Measurements from ENCODE around the gene CZIB. TPM values are rescaled to one million over a fixed set of nuclear protein-coding genes. Genes with fewer than 3 reads are reported as not detected.

The CZIB gene
- total and polyA plus RNA-seq, 2 of the 13 experiments (the other 11 are each of a cell fraction or from before 2014, with no cell fraction given) = 49.2 to 67.0 TPM

DNA sequence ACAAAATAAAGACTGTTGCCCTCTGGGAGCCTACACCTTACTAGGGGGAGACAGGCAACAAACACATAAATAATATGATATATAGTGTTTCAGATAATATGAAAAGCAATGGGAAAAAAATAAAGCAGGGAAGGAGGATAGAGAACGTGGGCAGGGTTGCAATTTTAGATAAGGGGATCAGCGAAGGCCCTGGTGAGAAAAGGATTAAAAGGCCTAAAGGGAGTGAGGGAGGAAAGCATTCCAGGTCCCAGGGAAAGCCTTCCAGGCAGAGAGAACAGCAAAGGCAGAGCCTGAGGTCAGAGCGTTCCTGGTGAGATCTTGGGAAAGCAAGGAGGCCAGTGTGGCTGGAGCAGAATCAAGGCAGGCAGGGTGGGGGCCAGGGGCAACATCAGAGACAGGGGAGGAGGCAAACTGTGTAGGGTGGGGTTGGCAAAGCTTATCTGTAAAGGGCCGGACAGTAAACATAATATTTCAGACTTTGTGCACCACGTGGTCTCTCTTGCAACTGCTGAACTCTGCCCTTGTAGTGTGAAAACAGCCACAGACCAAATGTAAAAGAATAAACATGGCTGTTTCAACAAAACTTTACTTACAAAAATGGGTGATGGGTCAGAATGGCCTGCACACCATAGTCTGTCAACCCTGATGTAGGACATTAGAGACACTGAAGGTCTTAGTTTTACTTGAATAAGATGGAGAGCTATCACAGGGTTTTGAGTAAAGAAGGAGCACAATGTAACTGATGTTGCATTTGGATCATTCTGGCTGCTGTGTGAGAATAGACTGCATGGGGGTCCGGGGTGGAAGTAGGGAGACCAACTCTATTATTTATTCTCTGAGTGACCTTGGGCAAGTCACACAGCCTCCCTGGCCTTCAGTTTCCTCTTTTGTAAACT lies 37.1 kb downstream of the CZIB start (continued):
- TF ChIP-seq, protein P1, sequence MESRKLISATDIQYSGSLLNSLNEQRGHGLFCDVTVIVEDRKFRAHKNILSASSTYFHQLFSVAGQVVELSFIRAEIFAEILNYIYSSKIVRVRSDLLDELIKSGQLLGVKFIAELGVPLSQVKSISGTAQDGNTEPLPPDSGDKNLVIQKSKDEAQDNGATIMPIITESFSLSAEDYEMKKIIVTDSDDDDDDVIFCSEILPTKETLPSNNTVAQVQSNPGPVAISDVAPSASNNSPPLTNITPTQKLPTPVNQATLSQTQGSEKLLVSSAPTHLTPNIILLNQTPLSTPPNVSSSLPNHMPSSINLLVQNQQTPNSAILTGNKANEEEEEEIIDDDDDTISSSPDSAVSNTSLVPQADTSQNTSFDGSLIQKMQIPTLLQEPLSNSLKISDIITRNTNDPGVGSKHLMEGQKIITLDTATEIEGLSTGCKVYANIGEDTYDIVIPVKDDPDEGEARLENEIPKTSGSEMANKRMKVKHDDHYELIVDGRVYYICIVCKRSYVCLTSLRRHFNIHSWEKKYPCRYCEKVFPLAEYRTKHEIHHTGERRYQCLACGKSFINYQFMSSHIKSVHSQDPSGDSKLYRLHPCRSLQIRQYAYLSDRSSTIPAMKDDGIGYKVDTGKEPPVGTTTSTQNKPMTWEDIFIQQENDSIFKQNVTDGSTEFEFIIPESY (CRISPR knock-in tag; IDR thresholded peaks at IDR 0.05) = no peak
- TF ChIP-seq ZNF577 (CRISPR knock-in tag; IDR thresholded peaks at IDR 0.05; ENCODE audit: borderline replicate concordance, low read depth) (no peak), CENPBD1 (CRISPR knock-in tag; IDR thresholded peaks at IDR 0.05; ENCODE audit: borderline replicate concordance, low read depth) (no peak), ZNF878 (CRISPR knock-in tag; IDR thresholded peaks at IDR 0.05) (peak; percentile 83; the same call in 1 of the 2 replicates), ETV6 (CRISPR knock-in tag; conservative IDR thresholded peaks at IDR 0.05) (0 out of 2 replicates have a peak, but pooled peaks have one; percentile 21), FOXA3 (CRISPR knock-in tag; IDR thresholded peaks at IDR 0.05) (peak; percentile 97), KAT2B (IDR thresholded peaks at IDR 0.05; ENCODE audit: borderline replicate concordance, low read depth, low read length) (no peak), DNMT3B (CRISPR knock-in tag; conservative IDR thresholded peaks at IDR 0.05) (no peak), GLI4 (CRISPR knock-in tag; IDR thresholded peaks at IDR 0.05; ENCODE audit: borderline replicate concordance) (no peak), ZNF605 (CRISPR knock-in tag; IDR thresholded peaks at IDR 0.05) (peak; percentile 80; the same call in 1 of the 2 replicates), TAF15 (IDR thresholded peaks at IDR 0.05; ENCODE audit: low read depth, low read length, poor library complexity, severe bottlenecking) (no peak), ZNF337 (CRISPR knock-in tag; IDR thresholded peaks at IDR 0.05; ENCODE audit: borderline replicate concordance, low read depth) (no peak), ZNF17 (CRISPR knock-in tag; IDR thresholded peaks at IDR 0.05) (no peak), CBFB (CRISPR knock-in tag; IDR thresholded peaks at IDR 0.05) (peak; percentile 61; the same call in 1 of the 2 replicates), ZNF260 (CRISPR knock-in tag; IDR thresholded peaks at IDR 0.05; ENCODE audit: borderline replicate concordance, low read depth) (no peak), DZIP1 (CRISPR knock-in tag; IDR thresholded peaks at IDR 0.05) (no peak), ZNF230 (CRISPR knock-in tag; IDR thresholded peaks at IDR 0.05) (no peak), FOXO4 (CRISPR knock-in tag; conservative IDR thresholded peaks at IDR 0.05) (no peak), ZNF709 (CRISPR knock-in tag; IDR thresholded peaks at IDR 0.05) (no peak), ARHGAP35 (CRISPR knock-in tag; IDR thresholded peaks at IDR 0.05; ENCODE audit: borderline replicate concordance) (no peak), KLF11 (CRISPR knock-in tag; IDR thresholded peaks at IDR 0.05) (no peak)
- TF ChIP-seq, protein P2, sequence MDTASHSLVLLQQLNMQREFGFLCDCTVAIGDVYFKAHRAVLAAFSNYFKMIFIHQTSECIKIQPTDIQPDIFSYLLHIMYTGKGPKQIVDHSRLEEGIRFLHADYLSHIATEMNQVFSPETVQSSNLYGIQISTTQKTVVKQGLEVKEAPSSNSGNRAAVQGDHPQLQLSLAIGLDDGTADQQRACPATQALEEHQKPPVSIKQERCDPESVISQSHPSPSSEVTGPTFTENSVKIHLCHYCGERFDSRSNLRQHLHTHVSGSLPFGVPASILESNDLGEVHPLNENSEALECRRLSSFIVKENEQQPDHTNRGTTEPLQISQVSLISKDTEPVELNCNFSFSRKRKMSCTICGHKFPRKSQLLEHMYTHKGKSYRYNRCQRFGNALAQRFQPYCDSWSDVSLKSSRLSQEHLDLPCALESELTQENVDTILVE (CRISPR knock-in tag; IDR thresholded peaks at IDR 0.05) = no peak

Measured in HepG2 (cell line).